Cardiac ventricle fibroblast (primary cell): ENCODE data around the gene RHOD. TPM values are rescaled to one million over a fixed set of nuclear protein-coding genes. Genes with fewer than 3 reads are reported as not detected.

Experiments used
- total RNA-seq: library from RNA; depleted of rRNA; stranded (reverse); fragments of >200 nt; gene quantifications from 2 replicates; pipeline ENCODE4 v1.2.3, GENCODE V29; 2015

The RHOD gene, protein sequence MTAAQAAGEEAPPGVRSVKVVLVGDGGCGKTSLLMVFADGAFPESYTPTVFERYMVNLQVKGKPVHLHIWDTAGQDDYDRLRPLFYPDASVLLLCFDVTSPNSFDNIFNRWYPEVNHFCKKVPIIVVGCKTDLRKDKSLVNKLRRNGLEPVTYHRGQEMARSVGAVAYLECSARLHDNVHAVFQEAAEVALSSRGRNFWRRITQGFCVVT
- 24.7 and 34.1 TPM in 2 replicates for total RNA-seq

DNA sequence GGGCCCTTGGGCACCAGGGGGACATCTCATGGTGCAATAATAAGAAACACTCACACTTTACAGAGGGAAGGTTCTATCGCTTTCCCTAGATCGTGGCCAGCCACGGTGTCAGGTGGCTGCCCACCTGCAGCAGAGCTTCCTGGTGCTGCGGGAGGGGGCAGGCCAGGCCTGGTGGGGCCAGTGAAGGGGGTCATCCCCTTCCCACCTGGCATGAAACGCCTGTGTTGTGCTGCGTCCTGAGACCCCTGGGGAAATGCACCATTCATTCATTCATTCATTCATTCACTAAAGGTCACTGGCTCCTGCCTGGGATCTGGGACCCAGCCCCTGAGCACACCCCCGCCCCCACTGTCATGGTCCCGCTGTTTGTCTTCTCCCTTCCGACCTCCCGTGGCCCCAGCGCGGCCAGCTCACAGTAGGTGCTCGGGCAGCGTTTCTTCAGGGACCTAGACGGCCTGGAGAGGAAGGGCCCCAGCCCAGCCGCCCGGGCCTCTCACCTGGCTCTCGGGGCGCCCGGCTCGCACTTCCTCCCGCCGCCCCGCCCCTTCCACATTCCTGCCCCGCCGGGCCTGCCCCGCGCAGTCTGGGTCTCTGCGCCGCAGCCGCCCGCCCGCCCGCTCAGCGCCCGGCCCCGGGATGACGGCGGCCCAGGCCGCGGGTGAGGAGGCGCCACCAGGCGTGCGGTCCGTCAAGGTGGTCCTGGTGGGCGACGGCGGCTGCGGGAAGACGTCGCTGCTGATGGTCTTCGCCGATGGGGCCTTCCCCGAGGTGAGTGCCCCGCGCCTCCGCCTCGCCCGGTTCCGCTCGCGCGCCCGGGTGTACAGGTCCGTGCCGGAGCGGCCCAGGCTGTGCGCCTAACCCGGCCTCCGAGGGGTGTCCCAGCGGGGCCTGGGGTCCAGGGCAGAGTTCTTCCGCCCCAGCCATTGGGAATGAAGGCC is at the start of gene RHOD:
Gene RHOD, plus strand, starts transcription at position 581 of the 938 bp plus-strand sequence. Its CDS starts 56 bp downstream, at position 637.

DNA sequence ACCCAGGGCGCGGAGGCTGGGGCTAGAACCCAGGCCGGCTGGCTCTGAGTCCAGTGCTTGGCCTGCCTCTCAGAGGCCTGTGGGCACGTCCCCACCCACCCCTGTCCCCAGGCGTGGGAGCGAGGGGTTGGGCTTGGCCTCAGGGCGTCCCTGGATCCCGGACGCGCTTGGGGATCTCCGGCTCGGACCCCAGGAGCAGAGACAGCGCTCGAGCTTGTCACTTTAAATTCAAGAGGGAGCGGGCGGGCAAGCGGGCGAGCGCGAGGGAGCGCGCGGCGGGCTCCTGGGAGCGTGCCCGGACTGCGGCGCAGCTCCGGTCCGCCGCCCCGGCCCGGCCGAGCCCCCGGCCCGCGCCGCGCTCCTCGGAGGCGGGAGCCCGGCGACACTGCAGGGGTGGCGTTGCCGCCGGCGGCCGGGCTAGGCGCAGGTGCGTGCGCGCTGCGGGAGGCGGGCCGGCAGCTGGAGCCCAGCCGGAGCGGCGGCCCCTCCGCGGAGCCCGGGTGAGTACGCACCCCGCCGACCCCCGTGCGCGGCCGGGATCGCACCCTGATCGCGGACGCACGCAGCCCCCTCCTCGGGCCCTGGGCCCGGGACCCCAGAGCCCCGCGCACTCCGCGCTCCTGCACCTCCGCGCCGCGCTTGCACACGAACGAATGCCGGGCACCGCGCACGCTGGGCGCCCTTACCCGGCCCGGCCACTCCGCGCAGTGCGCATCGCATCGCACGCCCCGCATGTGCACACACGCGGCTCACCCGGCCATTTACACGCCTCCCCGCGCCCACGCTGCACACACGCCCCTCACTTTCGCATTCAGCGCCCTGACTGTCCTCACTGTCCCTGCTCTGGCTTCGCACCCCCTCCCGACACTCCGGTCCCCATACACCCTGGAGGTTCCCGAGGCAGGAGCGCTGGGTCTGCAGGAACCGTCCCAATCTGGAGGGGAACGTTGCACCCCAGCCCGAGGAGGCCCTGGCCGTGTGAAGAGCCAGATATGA is 33.4 kb upstream of the RHOD start, which contains the start of gene SYT12:
Gene SYT12, plus strand, starts transcription at position 174 of the 996 bp plus-strand sequence. CDS start 7,011 bp downstream, outside the sequence.

DNA sequence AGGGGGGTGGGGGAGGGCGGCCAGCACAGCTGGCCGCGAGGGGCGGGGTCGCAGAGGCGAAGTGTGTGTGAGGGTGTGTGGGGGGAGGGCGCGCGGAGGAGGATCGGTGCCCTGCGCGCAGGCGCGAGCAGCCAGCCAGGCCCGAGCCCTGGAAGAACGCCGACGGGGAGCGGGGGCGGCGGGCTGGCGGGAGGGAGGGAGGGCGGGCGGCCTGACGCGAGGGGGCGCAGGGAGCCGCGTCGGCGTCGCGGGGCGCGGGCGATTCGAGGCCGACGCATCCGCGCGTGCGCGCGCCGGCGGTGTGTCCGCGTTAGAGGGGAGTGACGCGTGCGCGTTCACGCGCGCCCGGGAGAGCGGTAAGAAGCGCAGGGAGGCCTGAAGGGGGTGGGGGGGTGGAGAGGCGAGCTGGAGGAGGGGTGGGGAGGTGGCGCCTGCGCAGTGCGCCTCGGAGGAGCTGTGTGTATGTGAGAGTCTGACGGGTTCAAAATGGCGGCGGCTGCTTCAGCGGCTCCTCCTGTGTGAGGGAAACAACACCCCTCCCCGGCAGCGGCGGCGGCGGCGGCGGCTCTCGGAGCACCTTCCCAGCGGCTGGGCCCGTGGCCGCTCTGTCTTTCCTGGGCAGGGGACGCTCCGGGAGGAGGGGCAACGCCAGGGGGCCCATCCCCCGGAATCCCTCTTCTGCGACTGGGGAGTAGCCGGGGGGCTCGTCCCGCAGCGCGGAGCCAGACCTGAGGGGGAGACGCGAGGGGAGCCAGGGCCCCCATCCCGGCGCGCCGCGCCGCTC is 62.3 kb downstream of the RHOD start, which contains the start of gene KDM2A:
Gene KDM2A, plus strand, starts transcription at position 463 of the 784 bp plus-strand sequence. CDS start 2,054 bp downstream, outside the sequence.

Other genes with a start within 250 kb of the RHOD start
- gene RCE1, start 213.4 kb upstream of the RHOD start, total RNA-seq, result 11.4 and 15.9 TPM in 2 replicates
- 15.8 and 16.8 TPM in 2 replicates for gene LRFN4, start 199.8 kb upstream of the RHOD start, total RNA-seq
- gene PC, start 98.5 kb upstream of the RHOD start, total RNA-seq, result 28.6 and 29.7 TPM in 2 replicates
- gene C11orf86, start 81.5 kb upstream of the RHOD start, total RNA-seq, result not detected in 2 replicates
- gene SYT12, start 33.7 kb upstream of the RHOD start, total RNA-seq, result 2.2 and 3.1 TPM in 2 replicates
- gene KDM2A, start 62.4 kb downstream of the RHOD start, total RNA-seq, result 31.3 and 31.6 TPM in 2 replicates
- gene GRK2, start 209.6 kb downstream of the RHOD start, total RNA-seq, result 25.4 and 28.3 TPM in 2 replicates
- gene ANKRD13D, start 232.5 kb downstream of the RHOD start, total RNA-seq, result 16.6 and 29.9 TPM in 2 replicates
- gene SSH3, start 246.7 kb downstream of the RHOD start, total RNA-seq, result 22.4 and 23.3 TPM in 2 replicates